Bronchial epithelial cell (primary cell): ENCODE data around the gene VASN. TPM values are rescaled to one million over a fixed set of nuclear protein-coding genes. Genes with fewer than 3 reads are reported as not detected.

Experiments
- DNase-seq: peaks from one replicate; pipeline ENCODE4 v3.0.0-alpha.2; 2010; ENCODE audit warnings: low read depth
- FAIRE-seq: peaks from 2 replicates; lab custom pipeline; 2011; peaks lifted over from hg19 to GRCh38; lab: Jason Lieb, UNC
- H3K27me3 ChIP-seq: 2 replicates; pipeline ENCODE4 v1.5.1; 2011; ENCODE audit warnings: low read length; ENCODE audit not compliant: control insufficient read depth, insufficient read depth
- H3K36me3 ChIP-seq: 2 replicates; pipeline ENCODE4 v1.5.1; 2011; ENCODE audit warnings: low read length; ENCODE audit not compliant: control insufficient read depth, insufficient read depth
- H3K4me3 ChIP-seq: 2 replicates; pipeline ENCODE4 v1.5.1; 2011; ENCODE audit warnings: mild to moderate bottlenecking, low read depth, low read length, control low read depth
- total RNA-seq: library from RNA; depleted of rRNA; stranded (reverse); fragments of >200 nt; gene quantifications from 2 replicates; pipeline ENCODE4 v1.2.1, GENCODE V29; 2014
- TF ChIP-seq, protein P1 (sequence below): IDR thresholded peaks from 2 replicates; pipeline ENCODE4 v1.5.1; 2011; ENCODE audit warnings: mild to moderate bottlenecking, moderate library complexity, low read length, control low read depth, inconsistent platforms; ENCODE audit not compliant: insufficient read depth, severe bottlenecking

The VASN gene
- total RNA-seq, 1 donor from 2014 or later = 6.6 TPM

DNA sequence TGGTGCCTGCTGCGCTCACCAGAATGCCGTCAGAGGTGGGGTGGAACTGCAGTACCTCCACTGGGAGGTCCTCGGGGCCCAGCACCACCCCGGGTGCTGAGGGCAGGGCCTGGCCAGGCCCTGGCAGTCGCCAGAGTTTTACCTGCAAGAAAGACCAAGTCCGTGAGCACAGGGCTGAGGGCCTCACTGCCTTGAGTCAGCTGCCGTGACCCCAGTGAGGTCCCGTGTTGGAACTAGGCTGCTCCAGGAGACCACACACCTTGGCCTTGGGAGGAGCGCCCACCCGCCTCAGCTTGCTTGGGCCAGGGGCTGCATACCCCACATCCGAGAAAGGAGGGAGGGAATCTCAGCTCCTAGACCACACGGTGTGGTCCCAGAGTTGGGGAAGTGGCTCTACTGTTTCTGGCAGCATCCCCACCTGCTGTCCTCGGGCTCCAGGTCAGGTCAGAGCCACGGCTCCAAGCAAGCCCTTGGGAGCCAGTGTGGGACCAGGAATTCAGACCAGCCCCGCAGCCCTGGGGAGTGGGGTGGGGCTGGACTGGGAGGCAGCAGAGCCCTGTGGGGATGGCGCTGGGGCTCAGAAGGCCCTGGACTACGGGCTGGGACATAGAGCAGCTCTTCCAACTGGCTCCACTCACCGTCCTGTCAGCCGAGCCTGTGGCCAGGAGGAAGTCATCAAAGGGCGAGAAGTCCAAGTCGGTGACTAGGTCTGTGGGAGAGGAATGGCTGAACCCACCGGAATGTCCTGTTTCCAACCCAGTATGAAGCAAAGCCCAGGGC, 36.1 kb downstream of the VASN start:
- TF ChIP-seq, protein P1, sequence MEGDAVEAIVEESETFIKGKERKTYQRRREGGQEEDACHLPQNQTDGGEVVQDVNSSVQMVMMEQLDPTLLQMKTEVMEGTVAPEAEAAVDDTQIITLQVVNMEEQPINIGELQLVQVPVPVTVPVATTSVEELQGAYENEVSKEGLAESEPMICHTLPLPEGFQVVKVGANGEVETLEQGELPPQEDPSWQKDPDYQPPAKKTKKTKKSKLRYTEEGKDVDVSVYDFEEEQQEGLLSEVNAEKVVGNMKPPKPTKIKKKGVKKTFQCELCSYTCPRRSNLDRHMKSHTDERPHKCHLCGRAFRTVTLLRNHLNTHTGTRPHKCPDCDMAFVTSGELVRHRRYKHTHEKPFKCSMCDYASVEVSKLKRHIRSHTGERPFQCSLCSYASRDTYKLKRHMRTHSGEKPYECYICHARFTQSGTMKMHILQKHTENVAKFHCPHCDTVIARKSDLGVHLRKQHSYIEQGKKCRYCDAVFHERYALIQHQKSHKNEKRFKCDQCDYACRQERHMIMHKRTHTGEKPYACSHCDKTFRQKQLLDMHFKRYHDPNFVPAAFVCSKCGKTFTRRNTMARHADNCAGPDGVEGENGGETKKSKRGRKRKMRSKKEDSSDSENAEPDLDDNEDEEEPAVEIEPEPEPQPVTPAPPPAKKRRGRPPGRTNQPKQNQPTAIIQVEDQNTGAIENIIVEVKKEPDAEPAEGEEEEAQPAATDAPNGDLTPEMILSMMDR = no peak
- Histone ChIP-seq H3K36me3 (peaks cover 20% of the 10 kb centered on the region), H3K27me3 (no peaks in the 10 kb centered on the region), H3K4me3 (no peak overlapping the region)
- no peak for FAIRE-seq
- DNase-seq = no peak

DNA sequence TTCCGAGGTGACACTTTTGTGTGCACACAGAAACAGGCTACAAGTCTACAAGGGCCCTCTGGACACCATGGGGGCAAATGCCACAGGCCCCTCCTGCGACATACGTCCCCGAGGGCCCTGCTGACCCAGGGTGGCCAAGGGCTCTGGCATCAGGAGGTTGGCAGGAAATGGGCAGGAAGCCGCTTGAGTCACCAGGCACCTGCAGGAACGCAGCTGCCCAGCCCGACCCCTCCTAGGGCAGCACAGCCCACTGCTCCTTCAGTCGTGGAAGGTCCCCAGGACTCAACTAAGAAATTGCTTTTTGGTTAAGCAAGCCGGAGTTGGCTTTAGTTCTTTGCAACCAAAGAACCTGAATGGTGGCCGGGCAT, 36.7 kb downstream of the VASN start:
- DNase-seq = no peak
- no peak for FAIRE-seq
- H3K27me3 ChIP-seq = no peaks in the 10 kb centered on the region
- peaks cover 21% of the 10 kb centered on the region for H3K36me3 ChIP-seq
- H3K4me3 ChIP-seq = no peak overlapping the region
- TF ChIP-seq, protein P1 = no peak

DNA sequence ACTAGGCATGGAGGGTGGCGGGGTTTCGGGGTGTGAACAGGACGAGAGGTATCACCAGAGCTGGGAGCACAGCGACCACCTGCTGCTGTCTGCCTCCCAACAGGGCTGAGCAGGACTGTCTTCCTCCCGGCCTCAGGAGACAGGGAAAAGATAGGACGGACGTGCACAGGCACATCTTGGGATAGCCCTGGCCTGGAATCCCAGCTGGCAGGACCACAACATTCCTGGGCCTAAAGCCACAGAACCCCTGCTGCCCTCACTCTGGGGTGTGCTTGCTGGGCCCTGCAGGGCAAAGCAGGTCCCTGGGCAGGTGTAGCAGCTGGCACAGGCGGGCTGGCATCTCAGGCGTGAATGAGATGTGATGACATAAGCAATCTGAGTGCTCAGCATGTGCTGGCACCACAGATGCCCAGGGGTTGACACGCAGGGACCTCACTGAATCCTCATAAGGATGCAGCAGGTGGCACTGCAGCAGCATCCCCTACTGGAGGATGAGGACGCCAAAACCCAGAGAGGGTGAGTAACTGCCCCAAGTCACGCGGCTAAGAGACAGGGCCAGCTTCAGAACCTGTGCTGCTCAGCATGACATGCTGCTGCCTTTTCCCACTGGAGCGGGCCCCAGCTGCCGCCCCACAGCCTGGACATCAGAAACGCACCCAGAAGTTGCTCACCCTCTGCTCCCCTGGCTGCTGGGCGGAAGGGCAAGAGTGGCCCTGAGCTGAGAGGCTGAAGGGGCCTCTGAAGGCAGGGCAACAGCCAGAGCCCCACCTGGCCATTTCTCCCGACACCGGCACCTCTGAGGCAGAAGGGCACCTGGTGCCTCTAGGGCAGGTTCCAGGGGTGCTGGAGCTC, 37.7 kb downstream of the VASN start:
- no peaks in the 10 kb centered on the region for H3K27me3 ChIP-seq
- peaks cover 21% of the 10 kb centered on the region for H3K36me3 ChIP-seq
- no peak overlapping the region for H3K4me3 ChIP-seq
- TF ChIP-seq, protein P1 = peak; percentile 37
- DNase-seq = no peak
- FAIRE-seq = no peak

DNA sequence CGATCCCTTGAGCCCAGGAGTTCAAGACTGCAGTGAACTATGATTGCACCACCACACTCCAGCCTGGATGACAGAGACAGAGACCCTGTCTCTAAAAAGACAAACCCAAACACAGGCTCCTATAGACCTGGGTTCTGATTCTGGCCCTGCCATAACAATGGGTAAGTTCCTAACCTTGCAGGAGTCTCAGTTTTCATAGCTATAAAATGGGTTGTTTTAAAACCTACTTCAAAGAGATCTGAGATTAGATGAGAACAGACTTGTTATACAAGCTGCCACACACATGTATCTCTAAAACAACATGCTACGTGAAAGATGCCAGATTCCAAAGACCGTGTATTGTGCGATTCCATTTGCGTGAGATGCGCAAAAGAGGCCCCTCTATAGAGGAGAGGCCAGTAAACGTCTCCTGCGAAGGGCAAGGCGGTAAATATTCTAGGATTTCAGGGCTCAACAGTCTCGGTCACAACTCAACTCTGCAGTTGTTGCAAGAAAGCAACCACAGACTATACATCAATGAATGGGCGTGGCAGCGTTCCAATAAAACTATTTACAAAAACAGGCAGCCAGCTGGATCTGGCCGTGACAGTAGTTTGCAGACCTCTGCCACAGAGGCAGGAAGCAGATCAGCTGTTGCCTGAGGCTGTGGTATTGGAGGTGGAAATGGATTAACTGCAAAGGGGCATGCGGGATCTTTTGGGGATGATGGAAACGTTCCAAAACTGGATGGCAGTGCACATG, 38.9 kb downstream of the VASN start:
- Histone ChIP-seq H3K36me3 (peaks cover 17% of the 10 kb centered on the region), H3K4me3 (no peak overlapping the region), H3K27me3 (no peaks in the 10 kb centered on the region)
- TF ChIP-seq, protein P1 = no peak
- FAIRE-seq = no peak
- no peak for DNase-seq

DNA sequence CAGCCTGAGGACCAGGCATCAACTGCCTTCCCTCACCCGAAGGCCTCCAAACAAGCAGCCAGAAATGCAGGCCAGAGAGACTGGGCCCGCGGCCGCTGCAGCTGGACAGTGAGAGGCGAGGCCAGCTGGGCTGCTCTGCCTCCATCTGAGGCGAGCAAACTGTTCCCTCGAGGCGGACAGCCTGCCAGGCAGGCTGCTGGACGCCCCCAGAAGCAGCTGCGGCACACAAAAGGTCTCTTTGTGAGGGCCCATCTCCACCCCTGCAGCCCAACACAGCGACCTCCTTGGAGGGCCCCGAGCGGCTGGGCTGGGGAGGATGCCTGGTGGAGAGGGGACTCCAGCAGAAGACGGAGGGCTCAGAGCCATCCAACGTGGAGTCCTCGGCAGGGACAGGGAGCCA, 40.0 kb downstream of the VASN start:
- no peaks in the 10 kb centered on the region for H3K27me3 ChIP-seq
- TF ChIP-seq, protein P1 = no peak
- peaks cover 17% of the 10 kb centered on the region for H3K36me3 ChIP-seq
- DNase-seq = no peak
- no peak for FAIRE-seq
- H3K4me3 ChIP-seq = no peak overlapping the region
